SU-DHL-6 (cell line): ENCODE results near the gene SOX18.

Experiments used
- H2AFZ ChIP-seq: fragments of 200-600 bp; sonication (generic); 2 replicates; pipeline ENCODE4 v1.6.1; 2014; ENCODE audit warnings: low read depth, mild to moderate bottlenecking, moderate library complexity, mixed read lengths, antibody characterized with exemption, low read length; ENCODE audit not compliant: severe bottlenecking
- H3F3A ChIP-seq: fragments of 200-600 bp; shearing (Covaris generic); 2 replicates; pipeline ENCODE4 v1.6.0; 2016; ENCODE audit warnings: antibody characterized with exemption, mild to moderate bottlenecking; ENCODE audit not compliant: insufficient read depth
- H3K27ac ChIP-seq: fragments of 200-600 bp; sonication (generic); 2 replicates; pipeline ENCODE4 v1.5.1; 2016; ENCODE audit warnings: low read depth, mild to moderate bottlenecking, low read length, moderate library complexity, mixed read lengths
- H3K27me3 ChIP-seq: fragments of 200-600 bp; sonication (generic), shearing (Covaris generic); 2 replicates; pipeline ENCODE4 v1.6.0; 2014; ENCODE audit warnings: mild to moderate bottlenecking, low read length
- H3K36me3 ChIP-seq: fragments of 200-600 bp; sonication (generic); 2 replicates; pipeline ENCODE4 v1.6.1; 2014; ENCODE audit warnings: mild to moderate bottlenecking, low read length, mixed read lengths
- H3K4me2 ChIP-seq: fragments of 300-600, 200-600 bp; shearing (Covaris generic), sonication (generic); 2 replicates; pipeline ENCODE4 v1.6.0; 2014; ENCODE audit warnings: low read length, low read depth, mild to moderate bottlenecking; ENCODE audit not compliant: poor library complexity, severe bottlenecking
- H3K4me3 ChIP-seq: fragments of 200-600 bp; sonication (generic); 2 replicates; pipeline ENCODE4 v1.5.1; 2014; ENCODE audit warnings: antibody characterized with exemption, low read length, mild to moderate bottlenecking, mixed read lengths; ENCODE audit not compliant: insufficient read depth, poor library complexity, severe bottlenecking
- H3K79me2 ChIP-seq: fragments of 200-600 bp; sonication (generic); 2 replicates; pipeline ENCODE4 v1.6.1; 2014; ENCODE audit warnings: mild to moderate bottlenecking, low read length, moderate library complexity; ENCODE audit not compliant: insufficient read depth
- H3K9ac ChIP-seq: fragments of 200-600 bp; sonication (generic); 2 replicates; pipeline ENCODE4 v1.7.0; 2014; ENCODE audit warnings: mild to moderate bottlenecking, low read length
- H3K9me2 ChIP-seq: fragments of 200-600 bp; sonication (generic); replicated peaks from 2 replicates; pipeline ENCODE4 v1.6.1; 2014; ENCODE audit warnings: low read length; ENCODE audit not compliant: insufficient read depth
- H3K9me3 ChIP-seq: fragments of 200-600 bp; sonication (generic); 2 replicates; pipeline ENCODE4 v1.6.1; 2014; ENCODE audit warnings: low read length, mixed read lengths; ENCODE audit not compliant: insufficient read depth
- H4K20me1 ChIP-seq: fragments of 200-600 bp; sonication (generic); 2 replicates; pipeline ENCODE4 v1.6.1; 2014; ENCODE audit warnings: low read depth, mild to moderate bottlenecking, antibody characterized with exemption, low read length, moderate library complexity, mixed read lengths
- EZH2phosphoT487 ChIP-seq: fragments of 200-600 bp; sonication (generic), shearing (Covaris generic); conservative IDR thresholded peaks from 2 replicates; pipeline ENCODE4 v1.6.1; 2018; ENCODE audit warnings: mild to moderate bottlenecking, antibody characterized with exemption, low read length, moderate library complexity, mixed read lengths
- TF ChIP-seq, protein P1 (sequence below): fragments of 200-600 bp; sonication (generic); IDR thresholded peaks from one replicate; pipeline ENCODE4 v1.5.1; 2017; ENCODE audit warnings: antibody characterized with exemption, mild to moderate bottlenecking, low read length, moderate library complexity; ENCODE audit not compliant: insufficient read depth, poor library complexity, severe bottlenecking

Gene SOX18

DNA sequence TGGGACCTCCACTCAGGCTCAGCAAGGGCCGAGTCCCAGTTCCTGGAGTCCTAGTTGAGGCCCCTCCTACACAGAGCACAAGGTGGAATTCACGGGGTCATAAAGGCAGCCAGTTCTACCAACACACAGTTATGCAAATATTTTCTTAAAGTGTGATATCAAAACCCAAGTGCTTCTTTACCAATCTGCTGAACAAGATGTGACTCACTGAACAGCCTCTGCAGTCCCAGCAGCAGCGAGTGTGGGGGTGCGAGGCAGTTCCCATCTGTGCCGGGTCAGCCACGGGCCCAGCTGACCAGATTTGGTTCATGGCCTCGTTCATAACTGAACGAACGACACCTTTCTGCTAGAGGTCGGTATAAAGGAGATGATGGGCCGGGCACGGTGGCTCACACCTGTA is 9.1 kb upstream of the SOX18 start:
- no peak for TF ChIP-seq EZH2phosphoT487
- TF ChIP-seq, protein P1, sequence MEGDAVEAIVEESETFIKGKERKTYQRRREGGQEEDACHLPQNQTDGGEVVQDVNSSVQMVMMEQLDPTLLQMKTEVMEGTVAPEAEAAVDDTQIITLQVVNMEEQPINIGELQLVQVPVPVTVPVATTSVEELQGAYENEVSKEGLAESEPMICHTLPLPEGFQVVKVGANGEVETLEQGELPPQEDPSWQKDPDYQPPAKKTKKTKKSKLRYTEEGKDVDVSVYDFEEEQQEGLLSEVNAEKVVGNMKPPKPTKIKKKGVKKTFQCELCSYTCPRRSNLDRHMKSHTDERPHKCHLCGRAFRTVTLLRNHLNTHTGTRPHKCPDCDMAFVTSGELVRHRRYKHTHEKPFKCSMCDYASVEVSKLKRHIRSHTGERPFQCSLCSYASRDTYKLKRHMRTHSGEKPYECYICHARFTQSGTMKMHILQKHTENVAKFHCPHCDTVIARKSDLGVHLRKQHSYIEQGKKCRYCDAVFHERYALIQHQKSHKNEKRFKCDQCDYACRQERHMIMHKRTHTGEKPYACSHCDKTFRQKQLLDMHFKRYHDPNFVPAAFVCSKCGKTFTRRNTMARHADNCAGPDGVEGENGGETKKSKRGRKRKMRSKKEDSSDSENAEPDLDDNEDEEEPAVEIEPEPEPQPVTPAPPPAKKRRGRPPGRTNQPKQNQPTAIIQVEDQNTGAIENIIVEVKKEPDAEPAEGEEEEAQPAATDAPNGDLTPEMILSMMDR: no peak
- H3K9me2 ChIP-seq: no peaks in the 10 kb centered on the region
- H3K9me3 ChIP-seq: no peaks in the 10 kb centered on the region
- H2AFZ ChIP-seq: no peak overlapping the region
- H3K4me2 ChIP-seq: no peak overlapping the region
- no peaks in the 10 kb centered on the region for H4K20me1 ChIP-seq
- H3K27me3 ChIP-seq: no peaks in the 10 kb centered on the region
- no peaks in the 10 kb centered on the region for H3F3A ChIP-seq
- no peak overlapping the region for H3K27ac ChIP-seq
- no peaks in the 10 kb centered on the region for H3K79me2 ChIP-seq
- no peak overlapping the region for H3K9ac ChIP-seq
- H3K36me3 ChIP-seq: no peaks in the 10 kb centered on the region
- no peak overlapping the region for H3K4me3 ChIP-seq

DNA sequence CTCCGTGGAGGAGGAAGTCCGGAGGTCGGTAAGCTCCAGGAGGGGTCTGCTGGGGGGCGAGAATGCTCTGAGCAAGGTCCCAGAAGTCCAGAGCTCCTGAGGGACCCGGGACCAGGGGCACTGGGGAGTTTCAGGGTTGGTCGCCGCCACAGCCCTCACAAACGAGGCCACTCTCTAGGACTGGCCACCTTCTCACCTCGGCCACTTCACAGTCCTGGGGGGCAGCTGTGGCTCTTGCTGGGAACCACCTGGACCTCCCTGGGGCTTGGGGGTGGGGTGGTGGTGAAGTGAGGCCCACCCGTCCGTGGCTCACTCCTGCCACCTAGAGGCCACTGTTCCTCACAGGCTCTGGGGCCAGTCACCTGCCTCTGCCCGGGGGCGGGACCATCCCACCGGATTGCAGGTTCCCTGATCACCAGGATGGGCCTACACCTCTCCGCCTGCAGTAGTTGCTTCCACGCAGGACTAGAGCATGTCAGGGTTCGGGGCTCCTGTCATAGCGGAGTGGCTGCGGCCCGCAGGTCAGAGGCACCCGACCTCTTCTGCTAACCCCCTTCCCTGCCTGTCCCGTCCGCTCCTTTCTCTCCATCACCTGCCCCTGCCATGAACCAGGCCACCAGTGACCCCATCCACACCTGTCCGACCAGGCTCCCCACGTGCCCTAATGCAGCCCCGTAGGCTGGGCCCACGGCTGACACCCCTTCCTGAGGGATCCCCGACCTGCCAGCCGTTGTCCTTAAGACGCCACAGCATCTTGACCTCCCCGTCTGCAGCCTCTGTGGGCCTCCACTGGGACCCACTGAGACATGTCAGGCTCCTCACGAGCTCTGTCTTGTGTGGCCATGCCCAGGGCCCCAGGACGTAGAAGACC is 8.4 kb upstream of the SOX18 start:
- Histone ChIP-seq H3K9ac (no peak overlapping the region), H3K79me2 (no peaks in the 10 kb centered on the region), H3K4me3 (no peak overlapping the region), H4K20me1 (no peaks in the 10 kb centered on the region), H3K27ac (no peak overlapping the region), H3F3A (no peaks in the 10 kb centered on the region), H2AFZ (no peak overlapping the region), H3K36me3 (no peaks in the 10 kb centered on the region), H3K27me3 (no peaks in the 10 kb centered on the region), H3K9me3 (no peaks in the 10 kb centered on the region), H3K4me2 (no peak overlapping the region), H3K9me2 (no peaks in the 10 kb centered on the region)
- TF ChIP-seq, protein P1: peak; percentile 70
- no peak for TF ChIP-seq EZH2phosphoT487

DNA sequence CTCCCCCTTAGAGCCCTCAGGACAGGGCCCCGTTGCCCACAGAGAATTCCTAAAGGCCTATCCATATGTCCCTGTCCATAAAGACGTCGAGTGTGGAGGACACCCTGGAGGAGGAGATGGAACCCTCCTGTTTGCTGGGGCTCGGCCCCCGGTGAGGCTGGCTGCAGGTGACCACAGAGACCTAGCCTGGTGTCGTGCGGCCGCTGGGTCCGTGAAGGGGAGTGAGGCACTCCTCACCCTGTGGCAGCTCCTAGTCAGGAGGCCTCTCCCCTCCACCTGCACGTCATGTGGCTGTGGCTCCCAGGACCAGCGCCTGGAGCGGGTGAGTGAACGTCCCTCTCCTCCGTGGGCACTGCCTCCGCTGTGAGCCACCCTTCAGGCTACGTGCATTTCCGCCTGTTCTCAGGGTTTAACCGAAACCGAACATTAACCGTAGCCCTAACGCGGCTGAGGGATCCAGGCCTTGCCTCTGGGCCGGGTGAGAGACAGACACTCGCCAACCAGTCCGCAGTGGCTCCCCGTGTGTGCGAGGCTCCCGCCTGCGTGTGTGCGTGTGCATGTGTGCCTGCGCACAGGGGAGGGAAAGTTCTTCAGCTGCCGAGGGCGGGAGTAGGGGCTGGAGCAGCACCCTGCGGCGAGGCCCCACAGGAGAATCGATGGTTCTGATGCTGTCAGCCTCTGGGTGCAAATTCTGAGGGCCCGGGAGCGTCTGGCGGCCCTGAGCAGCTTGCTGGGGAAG is 7.6 kb upstream of the SOX18 start:
- no peak overlapping the region for H3K27ac ChIP-seq
- H3K27me3 ChIP-seq: no peaks in the 10 kb centered on the region
- H3K4me2 ChIP-seq: no peak overlapping the region
- H3F3A ChIP-seq: no peaks in the 10 kb centered on the region
- H2AFZ ChIP-seq: no peak overlapping the region
- no peak overlapping the region for H3K4me3 ChIP-seq
- H3K9me3 ChIP-seq: no peaks in the 10 kb centered on the region
- H3K79me2 ChIP-seq: no peaks in the 10 kb centered on the region
- no peaks in the 10 kb centered on the region for H3K36me3 ChIP-seq
- no peak overlapping the region for H3K9ac ChIP-seq
- no peak for TF ChIP-seq EZH2phosphoT487
- TF ChIP-seq, protein P1: no peak
- H3K9me2 ChIP-seq: no peaks in the 10 kb centered on the region
- no peaks in the 10 kb centered on the region for H4K20me1 ChIP-seq
